Neural progenitor cell (in vitro differentiated cells): Measurements from ENCODE around the gene MED17. TPM values are rescaled to one million over a fixed set of nuclear protein-coding genes. Genes with fewer than 3 reads are reported as not detected.

Experiments
- DNase-seq: peaks from one replicate; pipeline ENCODE4 v3.0.0-alpha.2; 2016; ENCODE audit warnings: low spot score
- H2AFZ ChIP-seq: fragments of 200-600 bp; sonication (generic); replicated peaks from 2 replicates; pipeline ENCODE4 v1.6.1; 2016; ENCODE audit warnings: antibody characterized with exemption
- H3F3A ChIP-seq: fragments of 200-600 bp; sonication (generic); 2 replicates; pipeline ENCODE4 v1.6.1; 2016; ENCODE audit warnings: antibody characterized with exemption, low read depth
- H3K27ac ChIP-seq: fragments of 200-600 bp; sonication (generic); 2 replicates; pipeline ENCODE4 v1.5.1; 2016; ENCODE audit warnings: mild to moderate bottlenecking
- H3K27me3 ChIP-seq: fragments of 200-600 bp; sonication (generic); 2 replicates; pipeline ENCODE4 v1.6.1; 2016; ENCODE audit warnings: mild to moderate bottlenecking, moderate library complexity
- H3K36me3 ChIP-seq: fragments of 200-600 bp; sonication (generic); 2 replicates; pipeline ENCODE4 v1.5.1; 2016
- H3K4me1 ChIP-seq: fragments of 200-600 bp; sonication (generic); 2 replicates; pipeline ENCODE4 v1.6.1; 2016; ENCODE audit warnings: mixed run types
- H3K4me2 ChIP-seq: fragments of 200-600 bp; sonication (generic); 2 replicates; pipeline ENCODE4 v1.6.1; 2016
- H3K4me3 ChIP-seq: fragments of 200-600 bp; sonication (generic); 2 replicates; pipeline ENCODE4 v1.5.1; 2016
- H3K79me2 ChIP-seq: fragments of 200-600 bp; sonication (generic); 2 replicates; pipeline ENCODE4 v1.6.1; 2016; ENCODE audit warnings: low read depth
- H3K9ac ChIP-seq: fragments of 200-600 bp; sonication (generic); 2 replicates; pipeline ENCODE4 v1.6.1; 2016
- H3K9me3 ChIP-seq: fragments of 200-600 bp; sonication (generic); 2 replicates; pipeline ENCODE4 v1.5.1; 2016; ENCODE audit warnings: low read depth
- H4K20me1 ChIP-seq: fragments of 200-600 bp; sonication (generic); 2 replicates; pipeline ENCODE4 v1.6.1; 2016; ENCODE audit warnings: low read depth
- H3K27ac Mint-ChIP-seq: 3 replicates; pipeline ENCODE4 v1.8.0; 2021; ENCODE audit warnings: mixed read lengths
- H3K27me3 Mint-ChIP-seq: 2 replicates; pipeline ENCODE4 v1.8.0; 2022; ENCODE audit warnings: low read depth, mild to moderate bottlenecking, inconsistent platforms, moderate library complexity, mixed read lengths; ENCODE audit not compliant: insufficient read depth
- H3K36me3 Mint-ChIP-seq: 3 replicates; pipeline ENCODE4 v1.8.0; 2021; ENCODE audit warnings: mixed read lengths
- H3K4me1 Mint-ChIP-seq: 3 replicates; pipeline ENCODE4 v1.8.0; 2021; ENCODE audit warnings: mixed read lengths
- H3K4me3 Mint-ChIP-seq: 3 replicates; pipeline ENCODE4 v1.8.0; 2021; ENCODE audit warnings: mild to moderate bottlenecking, moderate library complexity, mixed read lengths
- H3K9me3 Mint-ChIP-seq: 3 replicates; pipeline ENCODE4 v1.8.0; 2020; ENCODE audit warnings: mixed read lengths
- CTCF ChIP-seq: fragments of 200-600 bp; sonication (generic); IDR thresholded peaks from 2 replicates; pipeline ENCODE4 v1.5.1; 2017; ENCODE audit warnings: antibody characterized with exemption, mild to moderate bottlenecking
- EZH2 ChIP-seq: fragments of 200-600 bp; sonication (generic); IDR thresholded peaks from 2 replicates; pipeline ENCODE4 v1.6.1; 2017; ENCODE audit warnings: antibody characterized with exemption, mild to moderate bottlenecking, moderate library complexity
- EZH2phosphoT487 ChIP-seq: fragments of 200-600 bp; sonication (generic); IDR thresholded peaks from 2 replicates; pipeline ENCODE4 v1.6.1; 2017; ENCODE audit warnings: antibody characterized with exemption
- total RNA-seq: library from RNA; depleted of rRNA; stranded (reverse); fragments of >200 nt; gene quantifications from 2 replicates; pipeline ENCODE4 v1.2.3, GENCODE V29; 2015; ENCODE audit warnings: low replicate concordance

MED17 gene
- total RNA-seq, 1 donor from 2014 or later: 76.4 TPM

GRCh38 chr11:93736129-93736528 lies 48.0 kb upstream of the MED17 start:
- Mint-ChIP-seq H3K36me3 (peaks cover 15% of the 10 kb centered on the region), H3K27ac (no peak overlapping the region), H3K4me3 (no peak overlapping the region), H3K4me1 (peaks cover 31% of the 10 kb centered on the region), H3K27me3 (no peaks in the 10 kb centered on the region), H3K9me3 (no peaks in the 10 kb centered on the region)
- peak overlapping the region; percentile 15 for H3K27ac ChIP-seq
- no peaks in the 10 kb centered on the region for H3K27me3 ChIP-seq
- H3K36me3 ChIP-seq: peaks cover 55% of the 10 kb centered on the region
- no peak for DNase-seq
- TF ChIP-seq EZH2 (no peak), CTCF (no peak), EZH2phosphoT487 (no peak)
- H3K4me3 ChIP-seq: no peak overlapping the region
- H3F3A ChIP-seq: peaks cover 82% of the 10 kb centered on the region
- peaks cover 94% of the 10 kb centered on the region for H4K20me1 ChIP-seq
- H3K9ac ChIP-seq: peak overlapping the region; percentile 5
- peaks cover 34% of the 10 kb centered on the region for H3K4me1 ChIP-seq
- H3K9me3 ChIP-seq: no peaks in the 10 kb centered on the region
- peaks cover 93% of the 10 kb centered on the region for H3K79me2 ChIP-seq
- peak overlapping the region; percentile 97 for H3K4me2 ChIP-seq
- H2AFZ ChIP-seq: no peak overlapping the region

DNA sequence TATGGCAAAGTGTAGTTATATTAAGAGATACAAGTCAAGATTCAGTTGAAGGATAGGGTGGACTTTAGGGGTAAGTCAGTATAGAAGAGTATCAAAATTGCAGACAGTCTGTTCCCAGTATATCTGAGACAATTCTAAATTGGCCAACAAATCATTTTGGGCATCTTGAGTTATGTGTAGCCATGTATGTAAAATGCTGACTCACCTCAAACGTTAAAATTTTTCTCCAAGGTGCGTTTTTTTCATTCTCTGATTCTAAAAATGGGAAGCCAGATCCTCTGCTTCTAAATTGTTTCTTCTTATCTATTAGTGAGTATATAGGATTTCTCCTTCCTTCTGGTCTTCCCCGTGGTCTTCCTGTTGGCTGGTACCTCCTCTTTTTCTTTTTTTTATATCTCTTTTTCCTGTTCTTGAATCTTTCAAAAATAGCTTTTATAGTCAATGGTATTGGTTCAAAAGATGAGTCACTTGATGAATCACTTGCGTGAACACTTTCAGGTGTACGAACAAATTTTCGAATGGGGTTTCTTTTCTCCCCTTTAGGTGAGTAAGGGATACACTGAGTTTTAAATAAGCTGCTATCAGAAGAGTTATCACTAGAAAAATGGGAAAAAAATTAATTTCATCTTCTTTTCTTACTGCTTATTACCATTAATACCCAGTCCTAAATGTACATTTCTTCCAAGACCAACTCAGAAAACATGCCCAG lies 46.0 kb upstream of the MED17 start:
- Histone ChIP-seq H4K20me1 (peaks cover 75% of the 10 kb centered on the region), H3K9me3 (no peaks in the 10 kb centered on the region), H3K27me3 (no peaks in the 10 kb centered on the region), H3K27ac (peak overlapping the region; percentile 21), H3K36me3 (peaks cover 38% of the 10 kb centered on the region), H3K79me2 (peaks cover 99% of the 10 kb centered on the region), H3K4me1 (peaks cover 34% of the 10 kb centered on the region), H3K4me2 (peak overlapping the region; percentile 97), H3K9ac (no peak overlapping the region), H3F3A (peaks cover 65% of the 10 kb centered on the region), H2AFZ (no peak overlapping the region), H3K4me3 (peak overlapping the region; percentile 60)
- no peaks in the 10 kb centered on the region for H3K9me3 Mint-ChIP-seq
- H3K4me1 Mint-ChIP-seq: peaks cover 35% of the 10 kb centered on the region
- DNase-seq: no peak
- peaks cover 15% of the 10 kb centered on the region for H3K36me3 Mint-ChIP-seq
- no peak overlapping the region for H3K27ac Mint-ChIP-seq
- H3K4me3 Mint-ChIP-seq: peak overlapping the region; percentile 100
- TF ChIP-seq CTCF: no peak
- no peak for TF ChIP-seq EZH2
- no peak for TF ChIP-seq EZH2phosphoT487
- H3K27me3 Mint-ChIP-seq: no peaks in the 10 kb centered on the region

GRCh38 chr11:93738647-93739081 lies 45.4 kb upstream of the MED17 start:
- peaks cover 69% of the 10 kb centered on the region for H4K20me1 ChIP-seq
- H3K9ac ChIP-seq: no peak overlapping the region
- no peak for TF ChIP-seq CTCF
- no peak for TF ChIP-seq EZH2
- TF ChIP-seq EZH2phosphoT487: no peak
- H3K27ac ChIP-seq: no peak overlapping the region
- Mint-ChIP-seq H3K27ac (no peak overlapping the region), H3K4me1 (peaks cover 35% of the 10 kb centered on the region), H3K4me3 (peak overlapping the region; percentile 100), H3K9me3 (no peaks in the 10 kb centered on the region), H3K27me3 (no peaks in the 10 kb centered on the region), H3K36me3 (peaks cover 12% of the 10 kb centered on the region)
- no peak overlapping the region for H2AFZ ChIP-seq
- no peaks in the 10 kb centered on the region for H3K27me3 ChIP-seq
- DNase-seq: peak; percentile 14
- H3K4me3 ChIP-seq: peak overlapping the region; percentile 60
- peaks cover 59% of the 10 kb centered on the region for H3F3A ChIP-seq
- no peaks in the 10 kb centered on the region for H3K9me3 ChIP-seq
- H3K4me2 ChIP-seq: peak overlapping the region; percentile 97
- H3K36me3 ChIP-seq: peaks cover 32% of the 10 kb centered on the region
- peaks cover 95% of the 10 kb centered on the region for H3K79me2 ChIP-seq
- H3K4me1 ChIP-seq: peaks cover 34% of the 10 kb centered on the region
